Adrenal gland (tissue), 5 donors: ENCODE data around the gene MCCD1.

Experiments used
- CTCF ChIP-seq, 6 experiments: fragments of 450-650 bp in 4 of 6; fragments of 200-600 bp in 2 of 6; sonication (generic) in 1 of 6; IDR thresholded peaks; 1 replicate in 5 of 6; 2 replicates in 1 of 6; pipeline versions ENCODE4 v1.5.1 to v1.8.0; 2016 to 2021; ENCODE audit warnings: antibody characterized with exemption in 6 of 6, mild to moderate bottlenecking in 2 of 6, moderate library complexity in 1 of 6
- POLR2A ChIP-seq, 2 donors: fragments of 450-650 bp; IDR thresholded peaks; one replicate each; pipeline ENCODE4 v1.6.1; 2017; ENCODE audit warnings: antibody characterized with exemption in 2 of 2, mild to moderate bottlenecking in 2 of 2, moderate library complexity in 1 of 2
- donor health status: DM: no; HTN: no; CAD: no.

- peak in 2 of 6 experiments; percentile 6 to 53 for TF ChIP-seq CTCF (IDR thresholded peaks at IDR 0.05)
- peak; percentile 3 to 24 for TF ChIP-seq POLR2A (IDR thresholded peaks at IDR 0.05)
These were observed 18.4 kb downstream of the MCCD1 start, which contains the start of gene NFKBIL1 for GRCh38 chr6:31546958-31547726.
